Mammary epithelial cell (primary cell): ENCODE data around the gene ZBTB43.

Experiments
- CTCF ChIP-seq, 2 donors: IDR thresholded peaks in 1 of 2; conservative IDR thresholded peaks in 1 of 2; 2 replicates each; pipeline ENCODE4 v1.5.1; 2011 to 2012; ENCODE audit warnings: inconsistent platforms in 2 of 2, low read length in 2 of 2, mild to moderate bottlenecking in 2 of 2, control low read depth in 1 of 2, low read depth in 1 of 2; ENCODE audit not compliant: insufficient read depth in 1 of 2; ENCODE audit errors: extremely low read depth in 1 of 2
- EZH2 ChIP-seq: IDR thresholded peaks from 2 replicates; pipeline ENCODE4 v1.6.1; 2012; ENCODE audit warnings: low read length, inconsistent platforms, borderline replicate concordance

- TF ChIP-seq CTCF (conservative IDR thresholded peaks at IDR 0.05 in 1 of 2, IDR thresholded peaks at IDR 0.05 in 1 of 2; ENCODE audit: extremely low read depth in 1 of 2, insufficient read depth in 1 of 2, low read depth in 1 of 2, low read length in 2 of 2): no peak
- no peak for TF ChIP-seq EZH2
Measured at GRCh38 chr9:126756876-126757415, 47.9 kb upstream of the ZBTB43 start.
